ENCODE results near the gene MUC16.

- TF ChIP-seq CTCF (IDR thresholded peaks at IDR 0.05; ENCODE audit: insufficient read depth, low read length) (no peak), POLR2AphosphoS5 (IDR thresholded peaks at IDR 0.05; ENCODE audit: low read depth) (no peak), REST (IDR thresholded peaks at IDR 0.05; ENCODE audit: insufficient replicate concordance, low read depth) (no peak), SPI1 (IDR thresholded peaks at IDR 0.05; ENCODE audit: borderline replicate concordance, low read depth) (no peak)
Observed at GRCh38 chr19:9046694-9047093, 36.5 kb upstream of the MUC16 start.

Measured in HL-60 (cell line).